Keratinocyte (primary cell): Measurements from ENCODE around the gene CXCR2. TPM values are rescaled to one million over a fixed set of nuclear protein-coding genes. Genes with fewer than 3 reads are reported as not detected.

ENCODE experiments used
- DNase-seq: peaks from one replicate; pipeline ENCODE4 v3.0.0-alpha.2; 2011; ENCODE audit warnings: low read depth, missing footprints, low spot score
- FAIRE-seq: peaks from 2 replicates; lab custom pipeline; 2011; peaks lifted over from hg19 to GRCh38; lab: Jason Lieb, UNC
- H2AFZ ChIP-seq: 2 replicates; pipeline ENCODE4 v1.6.0; 2012; ENCODE audit warnings: low read length, control low read depth, inconsistent platforms; ENCODE audit not compliant: control insufficient read depth
- H3K27ac ChIP-seq: 2 replicates; pipeline ENCODE4 v1.5.1; 2011; ENCODE audit warnings: low read length; ENCODE audit not compliant: control insufficient read depth, insufficient read depth
- H3K27me3 ChIP-seq: 3 replicates; pipeline ENCODE4 v1.6.0; 2011; ENCODE audit warnings: low read length; ENCODE audit not compliant: control insufficient read depth, insufficient read depth; ENCODE audit errors: extremely low read depth
- H3K36me3 ChIP-seq, 2 experiments: 2 replicates in 1 of 2; 3 replicates in 1 of 2; pipeline ENCODE4 v1.5.1; 2011; ENCODE audit warnings: low read length in 2 of 2, mild to moderate bottlenecking in 1 of 2; ENCODE audit not compliant: control insufficient read depth in 2 of 2, insufficient read depth in 2 of 2; ENCODE audit errors: extremely low read depth in 1 of 2
- H3K4me1 ChIP-seq: 3 replicates; pipeline ENCODE4 v1.5.1; 2011; ENCODE audit warnings: low read length; ENCODE audit not compliant: control insufficient read depth, insufficient read depth; ENCODE audit errors: extremely low read depth
- H3K4me2 ChIP-seq: 3 replicates; pipeline ENCODE4 v1.6.0; 2011; ENCODE audit warnings: low read depth, low read length; ENCODE audit not compliant: control insufficient read depth, insufficient read depth; ENCODE audit errors: extremely low read depth
- H3K4me3 ChIP-seq, 3 experiments: fragments of 200-600 bp in 1 of 3; sonication (generic) in 1 of 3; 2 replicates in 2 of 3; 3 replicates in 1 of 3; pipeline ENCODE4 v1.5.1; 2011 to 2016; ENCODE audit warnings: low read length in 3 of 3, mild to moderate bottlenecking in 3 of 3, control low read depth in 2 of 3, inconsistent platforms in 1 of 3, low read depth in 1 of 3, mixed read lengths in 1 of 3, mixed run types in 1 of 3, moderate library complexity in 1 of 3; ENCODE audit not compliant: control insufficient read depth in 2 of 3, insufficient read depth in 2 of 3; ENCODE audit errors: extremely low read depth in 1 of 3
- H3K79me2 ChIP-seq: 2 replicates; pipeline ENCODE4 v1.6.0; 2012; ENCODE audit warnings: low read length; ENCODE audit not compliant: control insufficient read depth, insufficient read depth
- H3K9ac ChIP-seq: 3 replicates; pipeline ENCODE4 v1.6.0; 2011; ENCODE audit warnings: low read length; ENCODE audit not compliant: control insufficient read depth, insufficient read depth; ENCODE audit errors: extremely low read depth
- H3K9me1 ChIP-seq: 3 replicates; pipeline ENCODE4 v1.6.0; 2011; ENCODE audit warnings: low read length; ENCODE audit not compliant: control insufficient read depth, insufficient read depth; ENCODE audit errors: extremely low read depth
- H3K9me3 ChIP-seq: 2 replicates; pipeline ENCODE4 v1.5.1; 2012; ENCODE audit warnings: low read depth, low read length; ENCODE audit not compliant: control insufficient read depth
- H4K20me1 ChIP-seq: 3 replicates; pipeline ENCODE4 v1.6.0; 2011; ENCODE audit warnings: low read length; ENCODE audit not compliant: control insufficient read depth, insufficient read depth; ENCODE audit errors: extremely low read depth
- EZH2 ChIP-seq: IDR thresholded peaks from one replicate; pipeline ENCODE4 v1.6.1; 2012; ENCODE audit warnings: inconsistent platforms, mild to moderate bottlenecking, low read length, moderate library complexity
- dilution Hi-C: fragments of 300-500 bp; cut with MboI; formaldehyde crosslinking; loops from one replicate; pipeline ENCODE4 v1.7.0; 2020; ENCODE audit warnings: low sequenced_read_pairs; ENCODE audit not compliant: extremely low pct_ligation_motif_present
- polyA plus RNA-seq, 5 experiments: library from polyadenylated mRNA; depleted of rRNA in 3 of 5; stranded (reverse) in 3 of 5; stranded (forward) in 1 of 5; unstranded in 1 of 5; fragments of >200 nt; gene quantifications; 1 replicate in 1 of 5; 2 replicates in 3 of 5; 3 replicates in 1 of 5; pipeline versions ENCODE4 v1.2.1 to v1.2.3, GENCODE V29; 2011 to 2012; ENCODE audit warnings: missing spikeins in 2 of 5, low read depth in 1 of 5, low replicate concordance in 1 of 5
- TF ChIP-seq, protein P1 (sequence below), 3 experiments: IDR thresholded peaks in 1 of 3; conservative IDR thresholded peaks in 1 of 3; optimal IDR thresholded peaks in 1 of 3; 2 replicates in 2 of 3; 3 replicates in 1 of 3; pipeline versions ENCODE3 to v1.5.1; 2011; ENCODE audit warnings: low read length in 3 of 3, mild to moderate bottlenecking in 3 of 3, moderate library complexity in 2 of 3, control low read depth in 1 of 3, inconsistent platforms in 1 of 3; ENCODE audit not compliant: insufficient read depth in 2 of 3; ENCODE audit errors: extremely low read depth in 1 of 3

Gene CXCR2
- polyA plus RNA-seq, 1 donor (not counting 4 experiments of a cell fraction or from before 2014, with no cell fraction given): 1.4 TPM

GRCh38 chr2:218149848-218150440, 24.1 kb downstream of the CXCR2 start:
- dilution Hi-C loops: no loop called here
- TF ChIP-seq, protein P1, sequence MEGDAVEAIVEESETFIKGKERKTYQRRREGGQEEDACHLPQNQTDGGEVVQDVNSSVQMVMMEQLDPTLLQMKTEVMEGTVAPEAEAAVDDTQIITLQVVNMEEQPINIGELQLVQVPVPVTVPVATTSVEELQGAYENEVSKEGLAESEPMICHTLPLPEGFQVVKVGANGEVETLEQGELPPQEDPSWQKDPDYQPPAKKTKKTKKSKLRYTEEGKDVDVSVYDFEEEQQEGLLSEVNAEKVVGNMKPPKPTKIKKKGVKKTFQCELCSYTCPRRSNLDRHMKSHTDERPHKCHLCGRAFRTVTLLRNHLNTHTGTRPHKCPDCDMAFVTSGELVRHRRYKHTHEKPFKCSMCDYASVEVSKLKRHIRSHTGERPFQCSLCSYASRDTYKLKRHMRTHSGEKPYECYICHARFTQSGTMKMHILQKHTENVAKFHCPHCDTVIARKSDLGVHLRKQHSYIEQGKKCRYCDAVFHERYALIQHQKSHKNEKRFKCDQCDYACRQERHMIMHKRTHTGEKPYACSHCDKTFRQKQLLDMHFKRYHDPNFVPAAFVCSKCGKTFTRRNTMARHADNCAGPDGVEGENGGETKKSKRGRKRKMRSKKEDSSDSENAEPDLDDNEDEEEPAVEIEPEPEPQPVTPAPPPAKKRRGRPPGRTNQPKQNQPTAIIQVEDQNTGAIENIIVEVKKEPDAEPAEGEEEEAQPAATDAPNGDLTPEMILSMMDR (optimal IDR thresholded peaks at IDR 0.05 in 1 of 3, IDR thresholded peaks at IDR 0.05 in 1 of 3, conservative IDR thresholded peaks at IDR 0.05 in 1 of 3; ENCODE audit: extremely low read depth in 1 of 3, insufficient read depth in 2 of 3, low read length in 3 of 3): no peak
- no peak for TF ChIP-seq EZH2

GRCh38 chr2:218152172-218152571, 26.3 kb downstream of the CXCR2 start:
- no peak for TF ChIP-seq EZH2
- TF ChIP-seq, protein P1 (optimal IDR thresholded peaks at IDR 0.05 in 1 of 3, IDR thresholded peaks at IDR 0.05 in 1 of 3, conservative IDR thresholded peaks at IDR 0.05 in 1 of 3; ENCODE audit: extremely low read depth in 1 of 3, insufficient read depth in 2 of 3, low read length in 3 of 3): no peak
- Histone ChIP-seq H3K4me2 (peak overlapping the region; percentile 7), H3K4me1 (peaks cover 25% of the 10 kb centered on the region), H3K27ac (peak overlapping the region; percentile 8), H3K9me3 (no peaks in the 10 kb centered on the region), H4K20me1 (no peaks in the 10 kb centered on the region), H3K9me1 (peaks cover 2% of the 10 kb centered on the region), H3K79me2 (no peaks in the 10 kb centered on the region), H3K27me3 (no peaks in the 10 kb centered on the region), H3K9ac (no peak overlapping the region), H3K4me3 (no peak overlapping the region), H3K36me3 (no peaks in the 10 kb centered on the region), H2AFZ (no peak overlapping the region)
- dilution Hi-C loops: no loop called here
- FAIRE-seq (peak; percentile 43), DNase-seq (no peak)

More at GRCh38 chr2:218149848-218150440, 24.1 kb downstream of the CXCR2 start:
- H3K27ac ChIP-seq: no peak overlapping the region
- no peak overlapping the region for H2AFZ ChIP-seq
- no peaks in the 10 kb centered on the region for H3K79me2 ChIP-seq
- no peak overlapping the region for H3K4me2 ChIP-seq
- no peak for DNase-seq
- no peaks in the 10 kb centered on the region for H3K36me3 ChIP-seq
- peaks cover 20% of the 10 kb centered on the region for H3K4me1 ChIP-seq
- FAIRE-seq: peak; percentile 5
- H3K9me1 ChIP-seq: peaks cover 2% of the 10 kb centered on the region
- no peaks in the 10 kb centered on the region for H3K27me3 ChIP-seq
- H4K20me1 ChIP-seq: no peaks in the 10 kb centered on the region
- H3K9me3 ChIP-seq: no peaks in the 10 kb centered on the region
- H3K4me3 ChIP-seq: no peak overlapping the region
- H3K9ac ChIP-seq: no peak overlapping the region
